HG03354 (cell line): Measurements from ENCODE around the gene FNDC8.

Experiments used
- ATAC-seq: cut with Tn5 transposase; IDR thresholded peaks from one replicate; pipeline ENCODE4 v1.9.1; 2021; ENCODE audit warnings: mild to moderate bottlenecking; ENCODE audit not compliant: unreplicated experiment, poor library complexity, severe bottlenecking

Gene FNDC8

DNA sequence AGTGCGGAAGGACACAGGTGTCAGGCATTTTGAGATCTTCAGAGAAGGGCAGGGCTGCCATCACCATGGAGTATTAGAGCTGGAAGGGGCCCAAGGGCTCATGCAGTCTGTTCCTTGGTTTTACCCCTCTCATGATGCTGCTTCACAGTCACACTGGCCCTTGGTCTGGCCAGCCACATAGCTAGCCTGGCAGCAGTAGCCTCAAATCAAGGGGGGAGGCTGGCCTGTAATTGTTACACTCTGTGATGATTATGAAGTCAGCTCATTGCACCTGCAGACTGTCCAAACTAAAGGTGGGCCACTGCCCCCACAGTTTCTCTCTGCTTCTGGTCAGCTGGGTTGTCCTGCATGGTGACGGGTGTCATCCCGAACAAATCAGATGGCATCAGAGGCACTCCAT lies at the start of gene FNDC8:
FNDC8 (plus strand) TSS at position 301 of the 400 bp plus-strand sequence; CDS start at position 380, 79 bp downstream.
- no peak for ATAC-seq

DNA sequence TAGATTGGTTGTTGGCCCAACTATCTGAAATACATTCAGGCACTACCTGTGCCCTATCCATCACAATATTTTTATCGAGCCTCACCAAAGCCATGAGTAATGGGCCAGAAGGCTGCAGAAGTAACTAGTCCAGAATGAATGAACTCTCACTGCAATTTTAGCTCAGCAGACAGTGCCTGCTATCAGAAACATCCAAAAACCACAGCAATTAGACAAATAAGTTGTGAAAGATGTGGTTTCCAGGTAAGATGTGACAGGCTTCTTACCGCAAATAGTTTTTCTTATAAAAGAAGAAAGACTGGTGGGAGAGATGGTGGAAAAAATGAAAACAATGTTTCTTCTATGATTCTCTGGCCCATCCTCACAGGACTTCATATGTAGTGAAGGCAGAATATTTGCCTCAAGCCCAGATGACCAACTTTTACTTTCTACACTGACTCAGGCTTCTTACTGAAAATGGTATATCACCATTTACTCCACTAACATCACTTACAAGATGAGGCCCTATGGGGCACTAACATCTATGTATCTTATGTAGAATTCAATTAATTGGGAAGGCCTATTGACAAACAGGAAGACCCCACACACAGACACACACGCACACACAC lies 48.1 kb upstream of the FNDC8 start:
- no peak for ATAC-seq

DNA sequence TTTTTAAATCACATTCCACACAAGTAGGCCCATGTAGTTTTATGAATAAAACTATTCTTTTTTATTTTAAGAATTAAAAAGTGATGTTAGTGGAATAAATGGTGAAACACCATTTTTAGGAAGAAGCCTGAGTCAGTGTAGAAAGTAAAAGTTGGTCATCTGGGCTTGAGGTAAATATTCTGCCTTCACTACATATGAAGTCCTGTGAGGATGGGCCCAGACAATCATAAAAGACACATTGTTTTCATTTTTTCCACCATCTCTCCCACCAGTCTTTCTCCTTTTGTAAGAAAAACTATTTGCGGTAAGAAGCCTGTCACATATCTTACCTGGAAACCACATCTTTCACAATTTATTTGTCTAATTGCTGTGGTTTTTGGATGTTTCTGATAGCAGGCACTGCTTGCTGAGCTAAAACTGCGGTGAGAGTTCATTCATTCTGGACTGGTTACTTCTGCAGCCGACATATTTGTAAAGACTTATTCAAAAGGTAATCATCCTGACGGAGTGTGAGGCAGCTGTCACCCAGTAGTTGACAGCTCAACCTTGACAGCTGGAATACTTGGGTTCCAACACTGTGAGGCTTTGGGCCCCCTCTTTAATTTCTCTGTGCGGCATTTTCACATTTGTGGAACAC lies 47.3 kb upstream of the FNDC8 start:
- ATAC-seq: no peak

DNA sequence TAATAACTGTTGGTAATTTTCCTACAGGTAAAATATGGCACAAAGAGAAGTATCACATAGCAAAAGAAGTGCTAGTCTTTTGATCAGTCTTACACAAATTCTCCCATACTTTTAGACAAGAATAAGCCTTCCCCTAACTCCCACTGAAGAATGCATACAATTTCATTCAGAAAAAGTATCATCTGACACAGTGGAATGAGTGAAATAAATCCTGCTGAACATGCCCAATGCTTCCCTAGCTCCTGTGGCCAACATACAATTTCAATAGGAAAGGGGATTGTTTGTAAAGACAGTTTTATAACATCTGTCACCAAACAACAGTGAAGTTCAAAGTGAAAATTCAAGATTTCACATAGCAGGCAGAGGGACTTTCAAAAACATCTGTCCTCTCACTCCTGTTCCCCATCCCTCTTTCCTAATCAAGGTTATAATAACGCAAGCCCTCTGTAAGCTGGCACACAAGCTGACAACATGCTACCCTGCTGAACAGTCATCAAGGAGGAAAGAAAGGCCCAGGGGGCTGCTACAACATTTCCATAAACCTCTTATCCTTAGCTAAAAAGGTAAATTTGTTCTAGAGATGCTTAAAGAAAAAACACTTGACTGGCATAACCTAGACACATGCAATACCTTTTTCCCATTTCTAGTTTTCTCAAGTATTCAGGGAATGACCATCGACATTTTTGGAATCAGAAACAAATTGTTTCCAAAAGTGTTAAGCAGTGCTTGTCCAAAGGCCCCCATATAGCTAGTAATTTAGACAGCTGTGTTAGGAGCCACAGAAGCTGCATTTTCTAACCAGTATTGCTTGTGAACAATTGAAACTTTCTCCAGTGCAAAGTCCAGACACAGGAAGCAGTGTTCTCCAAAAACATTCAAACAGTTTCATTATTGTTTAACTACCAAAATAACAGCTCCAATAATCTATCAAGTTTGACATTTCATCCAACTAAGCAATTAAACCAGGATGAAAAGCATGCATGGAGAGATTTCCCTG lies 46.4 kb upstream of the FNDC8 start:
- ATAC-seq: no peak

DNA sequence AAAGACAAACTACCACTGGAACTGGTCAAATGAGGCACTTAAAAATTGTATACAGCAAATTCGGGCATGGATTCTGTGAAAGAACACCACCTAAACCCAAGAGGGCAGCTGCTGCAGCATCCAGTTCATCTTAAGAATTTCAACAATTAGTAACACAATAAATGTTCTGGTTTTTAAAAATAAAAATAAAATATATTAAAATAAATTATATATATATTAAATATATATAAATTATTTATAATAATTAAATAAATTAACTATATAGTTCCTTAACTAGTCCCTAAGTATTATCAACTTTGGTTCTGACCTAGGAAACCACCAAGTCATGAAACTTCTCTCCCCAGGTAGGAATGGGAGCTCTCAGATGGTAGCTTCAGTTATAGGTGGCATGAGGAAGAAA lies 44.5 kb upstream of the FNDC8 start:
- ATAC-seq: no peak

DNA sequence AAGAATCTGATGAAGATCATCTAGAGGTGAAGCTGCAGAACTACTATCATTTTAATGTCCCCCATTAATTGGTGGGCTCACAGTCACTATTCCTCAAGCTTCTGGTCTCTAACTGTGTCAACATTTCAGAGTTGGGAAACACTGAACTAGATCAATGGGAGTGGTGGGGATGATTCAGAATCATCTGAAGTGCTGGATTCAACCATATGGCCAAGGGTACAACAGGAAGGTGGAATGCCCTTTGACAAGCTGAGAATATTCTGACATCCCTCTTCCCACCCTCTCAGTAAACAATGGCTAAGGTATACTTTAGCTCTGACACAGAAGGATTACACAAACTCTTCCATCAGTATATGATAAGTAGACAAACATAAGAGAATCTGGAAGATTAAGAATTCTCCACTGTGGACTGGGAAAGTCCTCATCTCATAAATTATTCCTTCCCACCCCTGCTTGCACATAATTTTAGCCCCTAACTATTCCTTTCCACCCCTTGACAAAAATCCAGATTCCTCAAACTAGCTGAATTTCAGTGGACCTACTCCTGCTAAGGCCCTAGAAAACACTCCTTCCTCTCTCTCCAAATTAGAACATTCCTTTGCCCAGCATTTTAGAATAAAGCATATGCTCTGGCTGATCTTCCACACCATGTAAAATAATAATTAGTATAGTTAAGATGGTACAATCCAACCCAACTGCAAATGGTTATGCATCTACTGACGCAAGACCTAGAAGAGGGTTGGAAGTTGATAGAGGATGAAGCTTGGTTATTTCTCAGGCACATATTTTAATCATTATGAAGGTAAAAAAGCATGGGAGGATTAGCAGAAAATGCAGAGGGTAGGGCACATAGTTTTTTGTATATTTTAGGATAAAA lies 41.6 kb upstream of the FNDC8 start:
- ATAC-seq: no peak

DNA sequence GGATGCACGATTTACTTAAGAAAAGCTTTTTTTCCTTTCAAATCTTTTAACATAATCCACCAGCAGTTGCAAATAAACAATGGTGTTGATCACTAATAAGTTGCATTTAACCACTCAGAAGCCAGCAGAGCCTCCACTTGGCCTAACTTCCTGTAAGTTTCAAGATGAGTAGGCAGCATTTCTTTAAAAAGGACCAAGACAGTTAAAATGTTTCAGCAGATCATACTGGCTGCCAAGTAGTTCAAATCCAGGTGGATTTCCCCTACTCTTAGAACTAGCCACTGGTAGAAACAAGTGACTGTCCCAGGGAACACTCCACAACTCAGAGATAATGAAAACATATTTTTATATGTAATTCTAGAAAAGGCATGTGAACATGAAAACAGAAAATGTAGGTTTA lies 40.9 kb upstream of the FNDC8 start:
- ATAC-seq: peak; percentile 63

DNA sequence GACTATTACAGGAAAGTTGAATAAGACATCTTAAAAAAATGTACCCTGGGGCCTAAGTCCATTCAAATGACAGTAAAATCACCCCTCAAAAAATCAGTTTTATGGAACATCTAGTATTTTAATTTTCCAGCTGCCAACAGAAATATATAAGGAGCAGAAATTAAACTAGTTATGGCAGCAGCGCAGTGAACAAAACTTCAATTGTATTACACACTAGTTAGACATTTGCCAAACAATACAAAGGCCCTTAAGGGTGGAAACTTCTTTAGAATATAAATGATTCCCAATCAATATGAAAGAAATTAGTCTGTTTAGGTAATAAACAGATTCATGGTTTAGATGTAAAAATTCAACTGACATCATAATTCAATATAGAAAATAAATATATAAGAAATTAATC lies 39.8 kb upstream of the FNDC8 start:
- ATAC-seq: no peak

DNA sequence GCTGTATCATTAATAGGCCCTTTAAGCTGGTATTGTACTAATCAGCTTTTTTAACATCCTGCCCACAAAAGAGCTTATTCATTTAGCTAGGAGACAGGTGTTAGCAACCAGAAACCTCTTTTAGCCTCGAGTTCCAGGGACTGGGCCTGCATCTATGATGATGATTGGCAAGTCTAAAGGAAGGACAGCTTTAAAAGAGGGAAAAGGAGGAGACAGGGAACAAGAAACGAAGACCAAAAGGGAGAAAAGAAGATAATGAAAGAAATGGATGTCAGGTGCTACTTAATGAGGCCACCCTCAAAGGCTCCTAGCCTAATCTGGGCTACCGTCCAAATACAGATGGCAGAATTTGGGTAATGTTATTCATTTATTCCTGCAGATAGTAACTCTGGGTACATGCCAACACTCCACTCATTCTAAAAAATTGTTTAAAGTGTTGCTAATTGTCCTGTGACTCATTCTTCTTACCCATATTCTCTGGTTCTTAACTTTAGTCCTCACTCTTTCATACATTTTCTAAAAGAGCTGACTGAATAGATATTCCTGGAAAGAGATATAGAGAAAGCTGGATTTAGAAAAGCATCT lies 39.2 kb upstream of the FNDC8 start:
- ATAC-seq: no peak

DNA sequence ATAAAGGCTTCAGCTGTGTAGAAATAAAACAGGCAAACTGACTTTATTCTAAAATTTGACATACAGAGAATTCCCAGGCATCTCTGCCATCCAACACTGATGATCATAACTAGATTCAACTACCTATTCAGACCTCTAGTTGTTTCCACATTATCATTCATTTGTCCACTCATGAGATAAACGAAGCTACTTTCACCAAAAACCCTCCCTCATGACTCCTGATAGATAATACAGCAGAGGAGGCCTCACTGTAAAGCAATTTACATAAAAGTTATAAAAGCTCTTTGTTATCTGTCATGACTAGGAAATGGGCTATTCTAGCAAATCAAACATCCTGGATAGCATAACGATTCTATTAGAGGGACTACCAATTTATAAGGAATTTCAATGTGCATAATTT lies 38.3 kb upstream of the FNDC8 start:
- no peak for ATAC-seq

DNA sequence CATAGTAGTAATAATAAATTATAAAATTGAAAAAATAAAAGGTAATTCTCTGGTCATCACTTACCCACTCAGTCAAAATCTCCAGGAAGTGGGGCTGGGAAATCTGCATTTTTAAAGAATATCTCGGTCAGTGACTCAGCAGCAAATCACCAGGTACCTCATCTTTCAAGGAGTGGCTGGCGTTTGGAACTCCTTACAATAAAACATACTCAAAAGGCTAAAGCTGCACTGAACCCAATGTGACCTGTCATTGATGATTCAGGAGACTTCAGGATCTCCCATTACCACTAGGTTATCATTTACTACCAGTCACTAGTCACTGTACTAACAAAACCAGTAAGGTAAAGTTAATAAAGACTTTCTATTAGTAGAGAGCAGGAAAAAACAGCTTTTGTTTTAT lies 36.4 kb upstream of the FNDC8 start:
- ATAC-seq: no peak

DNA sequence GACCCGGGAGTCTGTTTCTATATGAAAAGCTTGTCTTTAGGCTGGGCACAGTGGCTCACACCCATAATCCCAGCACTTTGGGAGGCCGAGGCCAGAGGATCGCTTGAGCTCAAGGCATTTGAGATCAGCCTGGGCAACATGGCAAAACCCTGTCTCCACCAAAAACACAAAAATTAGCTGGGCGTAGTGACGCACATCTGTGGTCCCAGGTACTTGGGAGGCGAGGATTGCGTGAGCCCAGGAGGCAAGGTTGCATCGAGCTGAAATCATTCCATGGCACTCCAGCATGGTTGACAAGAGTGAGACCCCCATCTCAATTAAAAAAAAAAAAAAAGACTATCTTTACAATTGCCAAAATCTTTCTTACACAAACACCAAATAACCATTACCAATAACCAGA lies 35.3 kb upstream of the FNDC8 start:
- no peak for ATAC-seq

DNA sequence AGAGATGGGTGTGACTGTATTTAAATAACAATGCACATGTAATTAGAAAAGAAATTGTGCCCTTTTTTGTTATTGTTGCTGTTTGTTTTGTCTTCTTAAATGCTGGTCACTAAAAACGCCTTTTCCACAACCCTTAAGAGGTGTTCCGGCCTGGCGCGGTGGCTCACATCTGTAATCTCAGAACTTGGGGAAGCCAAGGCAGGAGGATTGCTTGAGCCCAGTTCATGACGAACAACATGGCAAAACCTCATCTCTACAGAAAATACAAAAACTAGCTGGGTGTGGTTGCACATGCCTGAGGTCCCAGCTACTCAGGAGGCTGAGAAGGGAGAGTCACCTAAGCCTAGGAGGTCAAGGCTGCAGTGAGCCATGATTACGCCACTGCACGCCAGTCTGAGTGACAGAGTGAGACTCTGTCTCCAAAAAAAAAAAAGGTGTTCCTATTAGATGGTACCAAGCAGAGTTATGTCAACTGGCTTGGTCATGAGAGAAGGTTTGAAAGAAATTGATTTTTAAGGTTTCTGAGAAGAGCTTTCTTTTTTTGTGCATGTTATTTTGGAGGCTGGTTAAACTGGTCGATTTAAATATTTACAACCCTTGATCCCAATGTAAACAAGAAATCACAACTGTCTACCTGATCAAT lies 34.4 kb upstream of the FNDC8 start:
- ATAC-seq: no peak

DNA sequence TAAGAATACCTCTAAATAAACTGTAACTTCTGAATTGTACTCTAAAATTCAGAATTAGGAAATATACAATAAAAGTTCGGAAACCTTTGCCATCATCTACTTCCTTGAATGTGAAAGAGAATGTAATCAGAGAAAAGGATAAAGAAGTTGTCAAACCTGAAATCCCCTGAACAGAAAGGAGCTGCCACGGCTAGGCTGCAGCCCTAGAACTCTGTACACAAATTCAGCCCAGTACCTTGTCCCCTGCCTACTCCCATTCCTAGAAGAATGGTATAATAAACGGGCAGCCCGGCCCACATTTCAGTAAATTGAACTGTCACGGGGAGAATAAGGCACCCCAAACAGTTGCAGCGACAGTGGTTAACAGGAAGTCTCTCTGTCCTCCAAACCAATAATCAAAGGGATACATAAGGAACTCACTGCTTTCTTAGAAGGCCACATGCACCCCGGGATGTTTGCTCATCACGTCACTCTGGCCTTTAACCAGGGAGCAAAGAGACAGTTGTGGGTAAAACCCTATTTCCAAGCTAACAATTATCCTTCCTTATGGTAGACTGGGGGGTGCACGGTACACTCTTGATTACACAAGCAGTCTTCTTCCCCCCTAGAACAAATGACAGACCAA lies 33.6 kb upstream of the FNDC8 start:
- no peak for ATAC-seq

DNA sequence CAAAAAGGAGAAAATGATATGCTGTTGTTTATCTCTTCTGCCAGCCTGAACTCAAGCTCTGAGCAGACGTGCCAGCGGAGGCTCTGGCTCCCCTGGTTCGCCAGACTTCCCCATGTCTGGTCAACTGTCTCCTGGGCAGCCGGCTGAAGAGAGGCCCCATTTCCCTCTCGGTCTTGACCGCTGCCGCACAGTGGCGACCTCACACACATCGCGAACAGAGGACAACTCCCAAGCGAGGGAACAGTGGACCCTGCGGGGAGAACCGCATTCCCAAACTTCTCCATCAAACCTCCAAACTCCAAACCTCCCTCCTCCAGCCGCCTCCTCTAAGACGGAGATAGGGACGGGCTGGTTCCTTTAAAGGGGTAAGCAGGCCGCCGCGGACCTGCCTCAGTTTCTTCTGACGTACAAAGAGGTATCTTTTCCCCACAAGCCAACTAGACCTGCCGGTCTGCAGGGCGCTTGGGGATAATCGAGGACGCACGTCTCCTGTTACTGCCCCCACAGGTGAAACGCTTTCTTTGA lies 33.0 kb upstream of the FNDC8 start:
- ATAC-seq: peak; percentile 7

DNA sequence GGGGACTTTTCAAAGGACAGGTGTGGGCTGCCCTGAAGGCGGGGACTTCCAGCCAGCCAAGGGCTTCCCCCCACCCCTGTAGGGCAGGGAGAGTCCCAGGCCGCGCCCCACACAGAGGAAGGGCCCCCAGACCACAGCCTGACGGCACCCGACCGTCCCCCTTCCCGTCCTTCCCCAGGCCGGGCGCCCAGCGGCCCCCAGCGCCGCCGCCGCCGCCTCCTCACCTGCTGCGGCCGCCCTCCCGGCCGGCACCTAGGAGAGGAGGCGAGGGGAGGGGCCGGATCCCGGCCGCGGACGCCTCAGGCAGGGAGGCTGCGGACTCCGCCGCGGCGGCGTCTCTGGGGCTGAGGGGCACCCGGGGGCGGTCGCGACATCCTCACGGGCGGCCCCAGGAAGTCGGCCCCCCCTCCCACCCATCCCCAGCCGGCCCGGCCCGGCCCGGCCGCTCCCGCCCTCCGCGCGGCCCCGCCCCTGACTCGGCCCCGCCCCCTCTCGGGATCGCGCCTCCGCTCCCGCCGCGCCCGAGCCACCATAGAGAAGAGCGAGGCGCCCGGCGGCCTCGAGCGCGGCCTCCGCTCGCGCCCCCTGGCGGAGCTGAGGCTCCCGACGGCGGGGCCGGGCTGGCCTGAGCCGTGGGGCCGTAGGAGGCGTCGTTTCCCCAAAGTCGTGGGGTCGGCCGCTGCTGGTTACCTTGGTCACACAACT lies 32.4 kb upstream of the FNDC8 start:
- ATAC-seq: peak; percentile 81

DNA sequence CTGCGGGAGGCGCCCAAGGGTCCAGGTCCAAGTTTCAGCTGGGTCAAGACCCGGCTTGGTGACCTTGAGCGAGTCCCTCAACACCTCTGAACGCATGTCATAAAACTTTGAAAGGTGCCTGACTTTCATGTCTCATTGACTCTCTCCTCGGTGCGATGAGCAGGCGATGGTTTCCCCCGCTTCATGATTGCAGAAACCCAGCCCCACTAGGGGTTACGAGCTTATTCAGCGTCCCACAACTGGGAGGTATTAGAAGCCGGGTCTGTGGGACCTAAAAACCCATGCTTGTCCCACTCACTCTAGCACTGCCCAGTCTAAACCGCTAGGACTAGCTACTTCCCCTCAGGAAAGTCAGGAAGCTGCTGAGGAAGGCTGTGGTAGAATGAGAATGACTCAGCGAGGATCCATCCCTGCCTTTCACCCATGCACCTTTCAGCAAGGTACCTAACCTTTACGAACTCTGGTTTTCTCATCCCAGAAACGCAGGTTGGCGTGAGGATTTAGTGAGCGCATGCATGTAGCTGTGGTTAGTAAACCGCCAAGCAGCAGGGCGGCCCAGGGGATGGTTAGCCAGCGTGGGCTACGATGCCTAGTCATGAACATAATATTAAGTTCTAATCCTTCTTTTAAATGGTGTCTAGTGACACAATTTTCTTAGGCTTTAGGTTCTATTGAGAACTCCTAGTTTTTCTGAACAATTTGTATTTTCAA lies 31.7 kb upstream of the FNDC8 start:
- peak; percentile 24 for ATAC-seq
